Measurements from ENCODE around the gene CENPN.

CENPN gene

DNA sequence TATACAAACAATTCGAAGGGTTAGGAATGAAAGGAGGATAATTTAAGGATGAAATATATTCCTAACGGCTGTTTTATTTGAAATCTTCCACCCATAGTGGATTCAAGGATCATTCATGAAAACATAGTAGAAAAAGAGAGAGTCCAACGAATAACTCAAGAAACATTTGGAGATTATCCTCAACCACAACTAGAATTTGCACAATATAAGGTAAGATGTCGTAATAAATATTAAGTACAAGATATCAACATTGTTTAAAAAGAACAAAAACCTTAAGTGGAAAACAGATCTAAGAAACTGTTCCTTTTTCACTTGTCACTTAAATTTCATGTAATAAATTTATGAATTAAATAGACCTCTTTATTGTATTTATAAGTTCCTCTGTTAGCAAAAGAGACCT lies 19.4 kb downstream of the CENPN start:
- DNase-seq, result no peak
- Mint-ChIP-seq H3K9me3 (no peaks in the 10 kb centered on the region), H3K4me3 (no peak overlapping the region), H3K4me1 (no peaks in the 10 kb centered on the region), H3K36me3 (peaks cover 56% of the 10 kb centered on the region), H3K27ac (no peak overlapping the region), H3K27me3 (no peaks in the 10 kb centered on the region)
- CTCF ChIA-PET, result no interaction called here

GRCh38 chr16:81029930-81030604 lies 23.1 kb downstream of the CENPN start:
- Mint-ChIP-seq H3K4me1 (peaks cover 2% of the 10 kb centered on the region), H3K9me3 (no peaks in the 10 kb centered on the region), H3K27ac (no peak overlapping the region), H3K4me3 (no peak overlapping the region), H3K36me3 (peaks cover 43% of the 10 kb centered on the region), H3K27me3 (no peaks in the 10 kb centered on the region)
- no peak for DNase-seq
- CTCF ChIA-PET, result interaction anchor here (1.1 kb wide), 1 partner anchor 18 kb away, joined by 3 read pairs; no protein-coding TSS in a partner anchor

- CTCF ChIA-PET, result interaction anchor here (0.6 to 3.2 kb wide), 24 partner anchors 10 to 702 kb away, joined by 3 to 21 read pairs (median 4); partner anchors contain the start of genes C16orf46, CENPN and CMC2
Measured at GRCh38 chr16:81035398-81035974, 28.5 kb downstream of the CENPN start, which contains the start of gene ATMIN. TSS of gene ATMIN (plus strand) at chr16:81035842. CDS start at chr16:81035871, 29 bp downstream.

DNA sequence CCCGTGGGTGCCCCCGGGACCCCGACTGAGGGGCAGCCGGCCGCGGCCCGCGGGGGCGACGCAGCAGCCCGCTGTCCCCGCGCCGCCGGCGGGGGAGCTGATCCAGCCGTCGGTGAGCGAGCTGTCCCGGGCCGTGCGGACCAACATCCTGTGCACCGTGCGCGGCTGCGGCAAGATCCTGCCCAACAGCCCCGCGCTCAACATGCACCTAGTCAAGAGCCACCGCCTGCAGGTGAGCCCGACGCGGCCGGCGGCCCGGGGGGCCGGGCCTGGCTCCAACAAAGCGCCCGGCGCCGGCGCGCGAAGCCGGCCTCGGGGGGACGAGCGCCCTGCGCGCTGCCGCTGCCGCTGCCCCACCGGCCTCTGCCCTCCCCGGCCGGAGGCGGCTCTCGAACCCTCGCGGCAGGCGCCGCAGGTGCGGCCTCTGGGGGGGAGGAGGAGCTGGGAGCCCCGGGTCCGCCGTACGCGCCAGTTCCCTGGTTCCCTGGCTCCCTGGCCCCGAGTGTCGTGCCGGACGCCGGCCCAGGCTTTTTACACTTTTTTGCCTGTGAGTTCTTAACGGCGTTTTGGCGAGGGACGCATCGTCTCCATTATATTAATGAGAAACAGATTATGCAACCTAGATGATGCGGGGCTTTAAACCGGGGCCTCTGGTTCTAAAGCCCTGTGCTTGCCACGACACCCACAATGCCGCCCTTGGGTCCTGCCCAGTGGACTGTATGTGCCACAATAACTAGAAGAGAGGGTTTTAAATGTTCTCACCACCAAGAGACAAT lies 29.1 kb downstream of the CENPN start:
- H3K27me3 Mint-ChIP-seq, result no peaks in the 10 kb centered on the region
- H3K9me3 Mint-ChIP-seq, result no peaks in the 10 kb centered on the region
- DNase-seq, result peak; percentile 72
- H3K27ac Mint-ChIP-seq, result peak overlapping the region; percentile 89
- peaks cover 42% of the 10 kb centered on the region for H3K36me3 Mint-ChIP-seq
- H3K4me1 Mint-ChIP-seq, result peaks cover 37% of the 10 kb centered on the region
- H3K4me3 Mint-ChIP-seq, result peak overlapping the region; percentile 83
- CTCF ChIA-PET, result interaction anchor here (0.6 to 3.2 kb wide), 19 partner anchors 12 to 702 kb away, joined by 3 to 21 read pairs (median 4); partner anchors contain the start of genes C16orf46, CENPN and CMC2

More at GRCh38 chr16:81035398-81035974, 28.5 kb downstream of the CENPN start, which contains the start of gene ATMIN:
- peaks cover 37% of the 10 kb centered on the region for H3K4me1 Mint-ChIP-seq
- peak within 1 kb of the TSS; percentile 83 for H3K4me3 Mint-ChIP-seq
- peaks cover 36% of the 10 kb centered on the region for H3K36me3 Mint-ChIP-seq
- no peaks in the 10 kb centered on the region for H3K27me3 Mint-ChIP-seq
- H3K9me3 Mint-ChIP-seq, result no peaks in the 10 kb centered on the region
- peak; percentile 87 for DNase-seq
- peak within 1 kb of the TSS; percentile 89 for H3K27ac Mint-ChIP-seq

DNA sequence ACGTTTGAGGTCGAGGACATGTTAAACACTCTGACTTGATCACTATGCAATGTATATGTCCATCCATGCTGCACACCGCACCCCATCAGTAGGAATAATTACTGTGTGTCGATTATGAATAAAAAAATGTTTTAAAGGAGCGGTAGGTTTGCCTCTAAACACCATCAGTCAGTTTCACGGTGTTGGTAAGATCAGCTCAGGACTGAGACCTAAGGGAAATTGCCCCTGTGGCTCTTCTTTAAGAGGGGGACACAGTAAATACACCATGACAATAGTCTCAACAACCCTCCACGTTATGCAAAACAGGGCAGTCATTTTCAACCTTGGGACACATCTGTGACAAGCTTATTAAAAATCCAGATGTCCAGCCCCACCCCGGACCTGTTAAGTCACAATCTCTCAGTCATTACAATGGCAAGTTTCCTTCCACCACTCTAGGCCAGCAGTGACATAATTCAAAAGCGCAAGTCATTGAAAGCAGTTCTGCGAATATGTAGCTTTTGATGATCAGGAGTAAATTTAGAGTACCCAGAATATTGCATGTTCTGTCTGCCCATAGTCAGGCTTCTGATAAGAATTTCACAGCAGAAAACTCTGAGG lies 29.8 kb downstream of the CENPN start:
- peaks cover 43% of the 10 kb centered on the region for H3K36me3 Mint-ChIP-seq
- no peak for DNase-seq
- peak overlapping the region; percentile 83 for H3K4me3 Mint-ChIP-seq
- CTCF ChIA-PET, result interaction anchor here (0.6 to 1.2 kb wide), 3 partner anchors 25 to 1397 kb away, joined by 3 to 4 read pairs (median 3); no protein-coding TSS in a partner anchor
- no peaks in the 10 kb centered on the region for H3K9me3 Mint-ChIP-seq
- H3K27me3 Mint-ChIP-seq, result no peaks in the 10 kb centered on the region
- H3K27ac Mint-ChIP-seq, result peak overlapping the region; percentile 89
- peaks cover 37% of the 10 kb centered on the region for H3K4me1 Mint-ChIP-seq

DNA sequence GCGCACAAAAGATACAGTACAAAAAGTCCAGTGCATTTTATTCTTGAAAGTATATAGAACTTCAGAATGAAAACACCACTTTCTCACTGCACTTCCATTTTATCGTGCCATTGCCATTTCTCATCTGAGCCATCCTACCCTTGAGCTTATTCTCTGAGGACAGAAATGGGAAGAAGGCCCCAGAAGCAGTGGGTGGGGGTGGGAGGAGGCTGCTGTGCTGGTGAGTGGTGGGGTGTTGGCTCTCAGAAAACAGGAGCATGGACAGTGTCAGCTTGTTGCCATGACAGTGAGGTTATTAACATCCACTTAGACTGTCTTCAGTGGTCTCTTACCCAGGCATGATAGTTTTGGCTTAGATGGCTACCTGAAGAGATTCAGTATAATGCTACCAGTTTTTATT lies 33.1 kb downstream of the CENPN start:
- CTCF ChIA-PET, result no interaction called here

DNA sequence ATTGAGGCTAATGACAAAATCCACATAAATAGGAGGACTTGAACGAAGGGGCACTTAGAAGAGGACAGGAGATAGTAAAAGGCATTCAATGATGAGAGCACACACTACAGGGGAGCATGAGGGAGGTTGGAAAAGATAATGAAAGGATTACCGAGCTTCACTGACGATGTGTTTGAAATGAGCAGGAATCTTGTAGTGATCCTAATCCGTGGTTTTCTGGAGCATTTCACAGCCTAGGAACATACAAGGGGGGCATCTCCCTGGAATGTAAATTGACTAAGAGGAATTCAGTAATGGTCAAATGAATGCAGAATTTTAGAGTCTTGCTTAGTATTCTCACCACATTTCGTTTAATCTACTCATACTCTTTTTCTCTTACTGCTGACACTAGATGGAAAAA lies 33.8 kb downstream of the CENPN start:
- CTCF ChIA-PET, result no interaction called here
- H3K27ac Mint-ChIP-seq, result no peak overlapping the region
- no peak overlapping the region for H3K4me3 Mint-ChIP-seq
- no peaks in the 10 kb centered on the region for H3K9me3 Mint-ChIP-seq
- peaks cover 31% of the 10 kb centered on the region for H3K4me1 Mint-ChIP-seq
- peaks cover 71% of the 10 kb centered on the region for H3K36me3 Mint-ChIP-seq
- H3K27me3 Mint-ChIP-seq, result no peaks in the 10 kb centered on the region
- DNase-seq, result no peak

More for the DNA sequence above, 33.1 kb downstream of the CENPN start:
- no peak for DNase-seq
- Mint-ChIP-seq H3K36me3 (peaks cover 67% of the 10 kb centered on the region), H3K4me1 (peaks cover 35% of the 10 kb centered on the region), H3K9me3 (no peaks in the 10 kb centered on the region), H3K4me3 (no peak overlapping the region), H3K27me3 (no peaks in the 10 kb centered on the region), H3K27ac (no peak overlapping the region)

DNA sequence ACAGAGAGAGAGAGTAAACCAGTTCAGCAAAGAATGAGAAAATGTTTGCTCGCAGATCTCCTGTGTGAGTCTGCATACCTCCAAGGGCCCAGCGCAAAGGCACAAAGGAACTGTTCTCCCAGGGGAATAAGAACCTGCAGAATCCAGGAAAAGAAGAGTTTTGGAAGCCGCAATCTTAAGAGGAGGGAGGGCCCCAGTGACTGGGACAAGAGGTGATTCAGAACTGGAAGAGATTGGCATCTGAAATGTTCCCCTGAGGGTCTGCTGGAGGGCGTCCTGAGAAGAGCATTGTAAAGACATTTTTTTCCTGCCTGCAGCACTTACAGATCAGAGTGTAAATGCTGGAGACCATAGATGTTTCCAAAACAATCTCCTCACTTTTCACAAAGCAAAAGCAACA lies 34.7 kb downstream of the CENPN start:
- Mint-ChIP-seq H3K4me1 (peaks cover 28% of the 10 kb centered on the region), H3K36me3 (peaks cover 69% of the 10 kb centered on the region), H3K27ac (no peak overlapping the region)

DNA sequence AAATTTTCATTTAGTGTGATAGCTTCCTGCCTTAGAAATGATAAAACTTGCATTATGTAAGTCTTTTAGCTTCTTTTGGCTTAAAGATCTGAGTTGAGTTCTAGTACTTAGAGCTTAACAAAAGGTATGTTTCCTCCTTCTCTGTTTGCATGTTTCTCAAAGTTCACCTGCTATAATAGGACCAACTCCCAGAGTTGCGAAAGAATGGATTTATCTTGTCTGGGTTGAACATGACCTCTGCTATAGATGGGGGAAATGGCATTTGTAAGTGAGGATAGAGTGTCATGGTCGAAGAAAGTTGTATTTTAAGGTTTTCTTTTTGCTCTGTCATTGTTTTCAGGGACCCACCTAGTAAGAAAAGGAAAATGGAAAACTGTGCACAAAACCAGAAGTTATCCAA lies 35.8 kb downstream of the CENPN start:
- H3K4me1 Mint-ChIP-seq, result peaks cover 17% of the 10 kb centered on the region

More for the DNA sequence above, 34.7 kb downstream of the CENPN start:
- CTCF ChIA-PET, result no interaction called here
- Mint-ChIP-seq H3K27me3 (no peaks in the 10 kb centered on the region), H3K9me3 (no peaks in the 10 kb centered on the region), H3K4me3 (no peak overlapping the region)
- no peak for DNase-seq

GRCh38 chr16:81053761-81054160 lies 46.7 kb downstream of the CENPN start:
- peaks cover 14% of the 10 kb centered on the region for H3K9me3 Mint-ChIP-seq
- no peak overlapping the region for H3K27ac Mint-ChIP-seq
- H3K4me3 Mint-ChIP-seq, result no peak overlapping the region
- CTCF ChIA-PET, result no interaction called here
- peaks cover 3% of the 10 kb centered on the region for H3K27me3 Mint-ChIP-seq
- H3K36me3 Mint-ChIP-seq, result peaks cover 6% of the 10 kb centered on the region
- H3K4me1 Mint-ChIP-seq, result no peaks in the 10 kb centered on the region
- DNase-seq, result no peak

More for the DNA sequence above, 35.8 kb downstream of the CENPN start:
- no peak overlapping the region for H3K27ac Mint-ChIP-seq
- H3K27me3 Mint-ChIP-seq, result no peaks in the 10 kb centered on the region
- no peak overlapping the region for H3K4me3 Mint-ChIP-seq
- H3K36me3 Mint-ChIP-seq, result peaks cover 63% of the 10 kb centered on the region
- DNase-seq, result no peak
- CTCF ChIA-PET, result no interaction called here
- no peaks in the 10 kb centered on the region for H3K9me3 Mint-ChIP-seq

DNA sequence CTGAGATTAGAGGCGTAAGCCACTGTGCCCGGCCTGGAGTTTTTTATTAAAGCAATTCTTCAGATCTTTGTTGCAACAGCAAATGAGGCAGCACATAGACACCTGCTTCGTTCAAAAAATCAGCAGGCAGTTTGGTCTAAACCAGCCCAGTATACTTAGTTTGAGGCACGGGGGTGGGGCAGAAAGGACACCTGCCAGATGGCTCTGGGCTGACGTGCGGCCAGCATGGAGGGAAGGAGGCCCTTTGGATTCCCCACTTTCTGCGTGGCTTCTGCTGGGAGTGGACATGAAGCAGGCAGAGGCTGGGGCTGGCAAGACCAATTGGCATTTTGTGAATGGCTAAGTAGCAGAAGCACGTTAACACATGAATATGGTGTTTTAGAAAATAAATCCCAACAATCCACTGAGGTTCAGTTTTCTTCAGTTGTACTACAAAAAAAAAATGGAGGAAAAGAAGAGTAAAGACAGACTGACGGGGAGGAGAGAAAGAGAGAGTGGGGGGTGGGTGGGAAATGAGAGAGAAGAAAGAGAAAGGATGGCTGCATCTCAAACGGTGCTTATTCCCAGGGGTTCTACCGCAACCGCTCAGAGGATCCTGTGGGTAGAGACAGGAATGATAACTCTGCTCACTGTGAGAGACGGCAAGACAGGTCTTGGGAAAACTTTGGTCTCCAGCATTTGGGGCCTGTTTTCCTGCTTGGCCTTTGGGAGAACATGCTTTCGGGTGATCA lies 53.7 kb downstream of the CENPN start:
- CTCF ChIA-PET, result no interaction called here
- Mint-ChIP-seq H3K4me1 (no peaks in the 10 kb centered on the region), H3K9me3 (no peaks in the 10 kb centered on the region), H3K27ac (no peak overlapping the region), H3K4me3 (no peak overlapping the region), H3K27me3 (no peaks in the 10 kb centered on the region), H3K36me3 (no peaks in the 10 kb centered on the region)
- DNase-seq, result no peak

- no peaks in the 10 kb centered on the region for H3K27me3 Mint-ChIP-seq
- DNase-seq, result no peak
- H3K4me1 Mint-ChIP-seq, result no peaks in the 10 kb centered on the region
- H3K9me3 Mint-ChIP-seq, result no peaks in the 10 kb centered on the region
- H3K27ac Mint-ChIP-seq, result no peak overlapping the region
- H3K4me3 Mint-ChIP-seq, result no peak overlapping the region
- CTCF ChIA-PET, result no interaction called here
- H3K36me3 Mint-ChIP-seq, result no peaks in the 10 kb centered on the region
Measured at GRCh38 chr16:81061307-81061640, 54.3 kb downstream of the CENPN start.

- H3K4me1 Mint-ChIP-seq, result peaks cover 6% of the 10 kb centered on the region
- no peaks in the 10 kb centered on the region for H3K27me3 Mint-ChIP-seq
Measured at GRCh38 chr16:81061871-81062608, 55.0 kb downstream of the CENPN start.

More at GRCh38 chr16:81061871-81062608, 55.0 kb downstream of the CENPN start:
- Mint-ChIP-seq H3K27ac (no peak overlapping the region), H3K4me3 (no peak overlapping the region), H3K9me3 (no peaks in the 10 kb centered on the region), H3K36me3 (no peaks in the 10 kb centered on the region)
- DNase-seq, result no peak
- CTCF ChIA-PET, result no interaction called here

All from activated naive CD4-positive, alpha-beta T cell treated with anti-CD3 and anti-CD28 coated beads, Interleukin-2, amount 10 ng/mL, durations not matched to agents 7 days and 5 days (primary cell).